ENCODE results near the gene PVALB. TPM values are rescaled to one million over a fixed set of nuclear protein-coding genes. Genes with fewer than 3 reads are reported as not detected.

PVALB gene
- total and polyA plus RNA-seq, 2 of the 4 experiments (the other 2 are of a cell fraction): not detected

- POLR2A ChIA-PET (ENCODE audit: unreplicated experiment): no interaction called here
- Histone ChIP-seq H3K4me3 (ENCODE audit: insufficient read depth, low read depth, low read length) (no peak overlapping the region), H3K9me3 (ENCODE audit: control insufficient read depth, insufficient read depth, low read length) (no peaks in the 10 kb centered on the region), H3K9me1 (ENCODE audit: insufficient read depth, low read length) (no peaks in the 10 kb centered on the region), H4K91ac (ENCODE audit: insufficient read depth, low read depth, low read length) (no peak overlapping the region), H2BK120ac (ENCODE audit: low read depth, low read length) (no peak overlapping the region), H3K4ac (ENCODE audit: low read depth, low read length) (no peak overlapping the region), H2AFZ (replicated peaks; ENCODE audit: low read length, poor library complexity) (no peak overlapping the region), H3K9ac (ENCODE audit: low read depth, low read length) (no peak overlapping the region), H2BK5ac (ENCODE audit: low read depth, low read length, poor library complexity, severe bottlenecking) (no peak overlapping the region), H4K20me1 (ENCODE audit: insufficient read depth, low read length) (no peaks in the 10 kb centered on the region), H3K4me1 (ENCODE audit: control insufficient read depth, insufficient read depth, low read length) (no peaks in the 10 kb centered on the region), H3K23ac (ENCODE audit: low read depth, low read length) (no peak overlapping the region), H2BK20ac (ENCODE audit: low read depth, low read length) (no peak overlapping the region), H3K14ac (replicated peaks; ENCODE audit: low read depth, low read length) (no peak overlapping the region), H2AK5ac (ENCODE audit: low read depth, low read length) (no peak overlapping the region), H3K27ac (ENCODE audit: insufficient read depth, low read length) (no peak overlapping the region), H2BK15ac (ENCODE audit: low read depth, low read length) (no peak overlapping the region), H4K8ac (ENCODE audit: low read depth in 2 of 2, low read length in 2 of 2) (no peak overlapping the region), H3K18ac (ENCODE audit: low read depth, low read length) (no peak overlapping the region), H3K79me1 (ENCODE audit: low read depth in 1 of 2, low read length in 2 of 2) (no peaks in the 10 kb centered on the region), H3K4me2 (ENCODE audit: low read depth, low read length) (no peak overlapping the region), H3K56ac (ENCODE audit: extremely low read depth, insufficient read depth, low read length) (no peak overlapping the region), H4K5ac (ENCODE audit: low read depth, low read length) (no peak overlapping the region), H2AK9ac (replicated peaks; ENCODE audit: low read depth, low read length, poor library complexity) (no peak overlapping the region), H3K27me3 (ENCODE audit: control insufficient read depth, insufficient read depth, low read length) (peaks cover 85% of the 10 kb centered on the region), H3K36me3 (ENCODE audit: control insufficient read depth, insufficient read depth, low read length) (no peaks in the 10 kb centered on the region)
- ATAC-seq (ENCODE audit: low read depth) (no peak), DNase-seq (no peak)
- in situ Hi-C loops (cut with MboI; ENCODE audit: low sequenced_read_pairs): no loop called here
- no CpG with 5 or more reads among the region's 5 CpGs for WGBS, 2 experiments (ENCODE audit: extremely low coverage in 2 of 2, insufficient read length in 1 of 2)
- intact Hi-C loops (cut with micrococcal nuclease): no loop called here
- CTCF ChIA-PET: no interaction called here
- TF ChIP-seq FOS (IDR thresholded peaks at IDR 0.05; ENCODE audit: low read depth, low read length) (no peak), MAFK (IDR thresholded peaks at IDR 0.05; ENCODE audit: low read depth, low read length) (no peak), BHLHE40 (IDR thresholded peaks at IDR 0.05; ENCODE audit: low read depth, low read length) (no peak), RFX5 (IDR thresholded peaks at IDR 0.05; ENCODE audit: low read depth, low read length) (no peak), MAZ (IDR thresholded peaks at IDR 0.05; ENCODE audit: borderline replicate concordance, low read depth, low read length) (no peak), MXI1 (IDR thresholded peaks at IDR 0.05; ENCODE audit: borderline replicate concordance, low read depth, low read length) (no peak), NFE2L2 (IDR thresholded peaks at IDR 0.05; ENCODE audit: low read depth, low read length) (no peak), USF2 (IDR thresholded peaks at IDR 0.05; ENCODE audit: low read depth, low read length) (no peak), ELK1 (IDR thresholded peaks at IDR 0.05; ENCODE audit: borderline replicate concordance, low read depth, low read length) (no peak), CTCF (conservative IDR thresholded peaks at IDR 0.05; ENCODE audit: low read depth, low read length) (no peak)
- no TSS peak for BruUV-seq (replicated peaks)
- dilution Hi-C loops (cut with HindIII; ENCODE audit: low sequenced_read_pairs, unreplicated experiment): no loop called here
These were observed 652 bp upstream of the PVALB start for GRCh38 chr22:36817525-36817848.
